Left hindlimb (tissue), 1 donor: Measurements from ENCODE around the gene CKB.
A peak's percentile ranks its signal among the peaks of the same experiment; 100 is the strongest.

ENCODE experiments used
- DNase-seq: peaks from one replicate; pipeline ENCODE4 v3.0.0-alpha.2; 2018

CKB gene

GRCh38 chr14:103549361-103550311 is 27.0 kb upstream of the CKB start:
- no peak for DNase-seq

DNA sequence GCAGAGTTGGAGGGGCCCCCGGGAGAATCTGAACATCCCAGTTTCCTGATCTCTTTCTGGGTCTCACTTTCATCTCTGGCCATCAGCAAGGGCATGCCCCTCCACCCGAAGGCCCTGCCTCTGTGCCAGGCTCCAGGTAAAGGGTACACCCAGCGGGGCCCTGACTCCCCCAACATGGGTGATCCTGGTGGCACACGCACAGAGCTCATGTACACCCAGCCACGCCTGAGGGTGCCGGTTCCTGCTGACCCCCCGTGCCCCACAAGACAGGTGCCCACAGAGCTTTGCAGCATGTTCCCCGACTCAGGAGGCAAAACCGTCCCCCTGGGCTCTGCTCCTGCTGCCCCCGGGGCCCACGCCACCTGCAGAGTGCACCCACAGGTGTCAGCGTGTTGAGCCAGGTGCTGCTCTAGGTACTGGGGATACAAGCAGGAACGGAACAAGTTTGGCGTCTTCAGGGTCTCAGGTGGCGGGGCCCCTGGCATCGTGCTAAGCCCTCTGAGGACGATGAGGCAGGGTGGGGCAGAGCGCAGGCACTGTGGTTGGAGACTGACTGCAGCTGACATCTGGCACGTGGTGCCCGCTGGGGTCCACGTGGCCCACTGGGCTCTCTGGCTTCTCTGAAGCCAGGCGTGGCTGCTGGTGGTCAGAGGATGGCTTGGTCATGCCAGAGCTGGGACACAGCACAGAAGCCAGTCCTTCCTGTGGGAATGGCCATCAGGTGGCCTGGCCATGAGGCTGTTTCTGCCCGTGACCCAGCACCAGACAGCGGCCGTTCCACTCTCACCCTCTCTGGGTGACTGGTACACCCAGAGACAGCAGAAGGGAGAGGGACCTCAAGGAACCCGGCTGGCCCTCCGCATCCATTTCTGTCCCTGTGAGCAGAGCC is 26.1 kb upstream of the CKB start:
- DNase-seq: peak; percentile 35

DNA sequence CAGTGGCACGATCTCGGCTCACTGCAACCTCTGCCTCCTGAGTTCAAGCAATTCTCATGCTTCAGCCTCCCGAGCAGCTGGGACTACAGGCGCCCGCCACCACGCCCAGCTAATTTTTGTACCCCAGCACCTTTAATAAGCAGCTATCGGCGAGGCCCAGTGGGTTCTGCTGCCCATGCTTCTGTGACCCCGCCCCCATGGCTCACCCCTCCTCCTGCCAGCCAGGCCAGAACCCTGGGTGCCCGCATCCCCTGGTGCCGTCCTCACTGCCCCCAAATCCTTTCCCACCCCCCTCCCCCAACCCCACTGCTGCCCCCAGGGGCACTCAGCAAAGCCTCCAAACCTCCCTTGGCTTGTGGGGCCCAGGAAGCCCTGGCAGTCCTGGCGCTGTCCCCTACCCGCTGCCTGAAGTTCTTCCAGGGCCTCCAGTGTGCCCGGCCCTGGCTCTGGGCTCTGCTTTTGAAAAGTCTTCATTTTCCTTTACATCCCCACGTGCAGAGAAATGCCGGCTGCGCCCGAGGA is 25.4 kb upstream of the CKB start:
- DNase-seq: peak; percentile 37

DNA sequence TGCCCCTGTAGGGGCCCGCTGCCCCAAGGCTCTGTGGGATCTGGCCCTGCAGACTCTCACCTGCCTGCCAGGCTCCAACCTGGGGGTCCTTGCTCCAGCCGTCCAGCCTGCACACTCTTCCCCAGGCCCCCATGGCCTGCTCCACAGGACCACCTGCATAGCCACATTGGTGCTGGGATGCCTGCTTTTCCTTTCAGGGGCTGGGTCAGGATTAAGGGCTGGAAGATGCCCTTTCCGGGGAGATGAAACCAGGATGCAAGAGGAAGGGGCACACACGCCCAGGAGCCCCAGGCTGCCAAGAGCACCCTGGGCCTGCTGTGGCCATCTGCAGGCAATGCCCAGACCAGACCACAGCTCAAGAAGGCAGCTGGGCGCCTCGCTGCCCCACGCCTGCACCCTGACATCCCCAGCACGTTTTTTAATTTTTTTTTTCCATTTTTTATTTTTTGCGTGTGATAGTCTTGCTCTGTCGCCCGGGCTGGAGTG is 24.9 kb upstream of the CKB start:
- DNase-seq: peak; percentile 35

GRCh38 chr14:103546652-103547454 is 24.2 kb upstream of the CKB start:
- peak; percentile 76 for DNase-seq

DNA sequence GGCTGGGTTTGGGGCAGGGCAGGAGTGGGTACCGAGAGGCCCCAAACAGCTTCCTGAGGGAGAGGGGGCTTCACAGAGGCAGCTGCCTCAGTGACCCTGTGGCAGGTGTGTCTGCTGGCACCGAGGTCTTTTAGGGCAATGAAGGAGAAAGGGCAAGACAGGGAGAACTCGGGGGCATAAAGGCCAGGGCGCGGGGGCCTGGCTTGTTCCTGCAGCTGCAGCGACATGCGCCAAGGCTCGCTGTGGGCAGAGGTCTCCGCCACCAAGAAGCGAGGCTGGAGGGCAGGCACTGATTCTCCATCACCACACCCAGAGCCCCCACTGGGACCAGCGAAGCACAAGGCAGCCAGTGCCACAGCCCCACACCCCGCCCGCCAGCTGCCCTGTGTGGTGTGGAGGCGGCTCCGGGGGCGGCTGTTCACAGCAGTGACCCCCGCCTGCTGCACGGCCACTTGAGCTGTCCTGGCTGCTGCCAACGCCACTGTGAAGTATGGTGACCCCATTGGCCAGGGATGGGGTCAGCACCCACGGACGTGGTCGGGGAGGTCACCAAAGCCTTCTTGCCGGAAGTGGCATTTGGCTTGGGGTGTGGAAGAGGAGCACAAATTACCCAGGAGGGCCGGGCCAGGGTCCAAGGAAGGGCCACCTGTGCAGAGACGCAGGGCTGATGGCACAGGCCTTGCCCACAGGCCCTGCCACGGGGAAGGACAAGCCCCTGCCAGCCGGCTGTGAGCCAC is 23.5 kb upstream of the CKB start:
- peak; percentile 33 for DNase-seq

DNA sequence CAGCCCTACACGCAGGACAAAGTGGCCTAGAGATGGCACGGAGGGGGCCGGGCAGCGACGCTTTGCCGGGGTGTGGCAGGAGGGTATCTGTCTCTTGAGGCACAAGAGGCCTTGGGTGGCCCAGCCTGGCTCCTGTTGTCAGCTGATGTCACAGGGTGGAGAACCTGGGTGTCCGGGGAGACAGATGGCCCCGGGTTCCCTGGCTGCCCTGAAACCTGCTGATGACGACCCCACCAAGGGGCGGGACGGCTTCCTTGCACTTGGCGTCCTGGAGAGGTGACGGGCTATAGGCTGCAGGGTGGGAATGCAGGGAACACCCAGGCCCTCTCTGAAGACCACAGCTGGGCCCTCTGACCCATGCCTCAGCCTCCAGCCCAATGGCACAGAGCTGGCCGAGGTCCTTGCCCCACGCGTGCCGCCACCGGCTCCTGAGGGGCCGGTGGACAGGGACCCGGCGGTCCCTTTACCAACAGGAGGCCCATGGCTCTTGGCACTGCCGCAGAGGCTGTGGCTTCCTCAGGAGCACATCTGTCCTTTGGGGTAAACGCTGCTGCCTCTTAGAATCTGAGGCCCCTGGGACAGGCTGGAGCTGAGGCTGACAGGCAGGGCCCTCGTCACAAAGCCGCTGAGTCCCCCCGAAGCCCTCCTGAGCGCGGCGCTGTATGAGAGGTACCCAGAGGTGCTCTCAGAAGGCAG is 22.7 kb upstream of the CKB start:
- DNase-seq: peak; percentile 35

GRCh38 chr14:103544388-103545218 is 22.0 kb upstream of the CKB start:
- peak; percentile 85 for DNase-seq

GRCh38 chr14:103543721-103544387 is 21.2 kb upstream of the CKB start:
- peak; percentile 45 for DNase-seq

DNA sequence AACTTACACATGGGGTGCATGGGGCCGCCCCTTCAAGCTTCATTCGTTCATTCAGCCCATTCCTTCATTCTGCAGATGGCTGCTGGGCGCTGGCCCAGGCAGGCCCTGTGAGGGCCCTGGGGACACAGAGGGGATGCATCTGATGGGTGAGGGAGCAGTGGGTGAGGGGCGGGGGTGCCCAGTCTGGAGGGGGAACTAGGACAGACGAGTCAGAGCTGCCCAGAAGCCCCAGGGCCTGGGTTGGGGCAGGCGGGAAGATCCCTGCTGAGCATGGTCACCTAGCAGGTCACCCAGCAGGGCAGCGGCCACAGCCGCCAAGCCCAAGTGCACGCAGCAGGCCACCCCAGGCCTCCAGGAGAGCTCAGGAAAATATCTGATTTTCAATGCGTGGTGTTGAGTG is 20.5 kb upstream of the CKB start:
- no peak for DNase-seq

GRCh38 chr14:103542605-103543088 is 20.0 kb upstream of the CKB start:
- peak; percentile 85 for DNase-seq

DNA sequence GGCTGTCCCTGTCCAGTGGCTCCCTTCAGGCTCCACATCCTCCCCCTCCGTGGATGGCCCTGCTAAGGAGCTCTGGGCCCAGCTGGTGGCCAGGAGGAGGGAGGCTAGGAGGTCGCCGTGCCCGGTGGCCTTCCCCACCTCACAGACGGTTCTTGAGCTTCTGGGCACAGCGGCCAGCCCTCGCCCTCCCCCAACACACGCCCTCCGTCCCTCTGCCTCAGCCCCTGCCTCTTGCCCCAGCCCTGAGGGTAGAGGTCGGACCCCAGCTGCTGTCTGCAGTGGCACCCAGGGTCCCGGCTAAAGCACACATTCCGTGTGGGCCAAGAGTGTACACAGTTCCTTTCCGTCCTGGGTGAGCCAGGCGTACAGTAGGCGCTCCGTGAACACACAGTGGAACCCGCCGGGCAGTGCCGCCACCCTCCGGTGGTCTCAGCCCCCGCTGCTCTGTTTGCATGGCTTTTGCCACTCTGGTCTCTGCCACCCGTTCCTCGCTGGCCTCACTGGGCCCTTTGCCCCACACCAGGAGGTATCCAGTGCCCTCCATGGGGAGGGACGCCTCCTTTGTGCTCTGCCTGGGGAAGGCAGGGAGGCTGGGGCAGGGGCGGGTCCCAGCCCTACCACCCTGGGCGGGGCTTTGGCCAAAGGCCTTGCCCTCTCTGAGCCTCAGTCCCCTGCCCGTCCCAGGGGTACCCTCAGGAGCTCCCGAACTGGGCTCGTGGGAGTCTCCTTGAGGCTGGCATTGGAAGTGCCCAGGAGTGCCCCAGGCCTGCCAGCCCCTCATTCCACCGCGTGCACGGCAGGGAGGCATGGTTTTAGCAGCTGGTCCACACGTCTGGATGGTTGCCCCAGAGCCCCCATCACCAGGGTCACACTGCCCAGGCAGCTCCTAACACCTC is 19.3 kb upstream of the CKB start:
- DNase-seq: peak; percentile 72

DNA sequence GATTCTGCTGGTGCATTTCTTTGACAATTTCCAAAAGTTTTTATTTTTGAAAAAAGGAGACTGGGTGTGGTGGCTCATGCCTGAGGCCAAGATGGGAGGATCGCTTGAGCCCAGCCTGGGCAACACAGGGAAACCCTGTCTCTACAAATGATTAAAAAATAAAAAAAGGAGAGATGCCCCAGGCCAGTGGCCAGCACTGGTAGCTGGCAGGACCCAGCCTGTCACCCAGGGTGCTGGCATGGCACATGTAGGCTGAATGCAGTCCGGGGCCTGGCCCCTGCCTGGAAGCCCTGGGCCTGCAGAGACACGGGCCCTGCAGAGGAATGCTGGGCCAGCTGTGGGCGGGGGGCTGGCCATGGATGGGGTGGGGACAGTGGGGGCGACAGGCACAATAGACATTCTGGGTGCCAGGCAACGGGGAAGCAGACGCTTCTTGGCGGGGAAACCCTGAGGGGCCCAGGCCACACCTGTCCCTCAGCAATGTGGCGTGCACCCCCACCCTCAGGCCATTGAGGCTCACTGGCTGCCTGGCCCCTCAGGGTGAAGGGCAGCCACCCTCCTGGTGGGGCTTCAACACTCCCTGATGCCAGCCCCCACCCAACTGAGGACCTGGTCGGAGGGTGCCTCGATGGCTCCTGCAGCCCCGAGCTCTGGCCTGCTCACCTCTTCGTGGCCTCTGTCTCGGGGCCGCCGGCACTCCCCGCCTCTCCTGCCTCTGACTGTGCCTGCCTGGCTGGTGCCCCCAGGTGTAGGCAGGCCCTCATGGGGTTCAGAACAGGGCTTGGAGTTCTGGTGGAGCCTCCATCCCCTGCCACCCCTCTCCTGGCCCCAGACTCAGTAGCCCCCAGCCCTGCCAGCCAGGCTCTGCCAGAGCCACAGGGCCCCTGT is 18.4 kb upstream of the CKB start:
- peak; percentile 42 for DNase-seq

GRCh38 chr14:103539056-103539825 is 16.6 kb upstream of the CKB start:
- DNase-seq: no peak

DNA sequence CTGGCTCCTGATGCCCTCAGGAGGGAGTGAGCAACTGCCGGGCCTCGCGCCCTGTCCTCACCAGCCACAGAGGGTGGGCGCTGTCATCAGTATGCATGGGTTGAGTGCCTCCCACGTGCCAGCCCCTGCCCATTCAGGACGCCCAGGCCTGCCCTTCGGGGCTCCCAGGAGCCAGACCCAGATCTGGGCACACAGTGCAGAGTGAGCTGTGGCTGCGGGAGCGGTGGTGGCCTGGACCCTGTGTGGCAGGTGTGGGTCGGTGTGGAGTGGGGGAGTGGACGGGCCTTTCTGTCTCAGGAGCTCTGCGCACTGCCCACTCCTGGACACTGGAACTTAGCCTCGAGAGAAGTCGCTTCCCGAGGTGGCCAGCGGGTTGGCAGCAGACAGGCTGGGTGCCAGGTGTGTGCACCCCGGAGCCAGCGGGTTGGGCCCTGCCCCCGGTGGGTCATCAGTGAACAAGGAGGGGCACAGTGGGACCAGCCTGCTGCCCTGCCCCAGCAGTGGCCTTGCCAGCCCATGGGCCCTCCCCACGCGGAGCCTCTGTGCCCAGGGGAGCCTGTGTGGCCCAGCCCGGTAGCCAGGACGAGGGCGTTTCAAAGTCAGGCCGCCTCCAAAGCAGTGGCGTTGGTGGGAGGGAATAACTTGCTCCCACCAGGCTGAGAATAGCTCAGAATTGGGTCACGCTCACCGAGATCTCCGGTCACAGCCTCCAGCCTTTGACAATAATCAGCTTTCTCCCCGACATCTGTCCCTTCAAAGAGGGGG is 15.8 kb upstream of the CKB start:
- DNase-seq: no peak
